ENCODE results near the gene PSMD3. TPM values are rescaled to one million over a fixed set of nuclear protein-coding genes. Genes with fewer than 3 reads are reported as not detected.
A peak's percentile ranks its signal among the peaks of the same experiment; 100 is the strongest.

The PSMD3 gene
- total and polyA plus RNA-seq, 10 donors, result 35.6 to 70.6 (median 61.3) TPM

DNA sequence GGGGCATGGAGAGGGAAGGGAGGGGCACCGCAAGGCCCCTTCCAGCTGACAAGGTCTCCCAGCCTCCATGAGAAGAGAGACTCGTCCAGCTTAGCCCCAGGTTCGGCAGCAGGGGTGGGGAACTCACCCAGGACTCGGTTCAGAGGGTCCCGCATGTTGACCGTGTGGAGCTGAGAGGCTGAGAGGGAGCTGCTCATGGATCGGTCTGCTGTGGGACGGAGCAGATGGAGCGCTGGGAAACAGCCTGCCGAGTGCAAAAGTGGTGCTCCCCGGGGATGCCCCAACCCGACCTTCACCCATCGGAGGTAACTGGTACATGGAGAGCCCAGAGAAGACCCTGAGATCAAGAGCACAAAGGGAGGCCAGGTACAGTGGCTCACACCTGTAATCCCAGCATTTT lies 39.5 kb downstream of the PSMD3 start:
- no peak overlapping the region for H3K4me3 ChIP-seq
- no peak for DNase-seq
- H3K36me3 ChIP-seq, result peaks cover 0 to 76% (median 44%) of the 10 kb centered on the region in 6 donors
- H3K27me3 ChIP-seq (replicated peaks in 1 of 7), result no peaks in the 10 kb centered on the region
- intact Hi-C loops (cut with DNase I; ENCODE audit: low total_unique reads), result no loop called here
- H3K4me1 ChIP-seq, result peaks cover 11 to 100% (median 55%) of the 10 kb centered on the region in 6 donors
- H3K9me3 ChIP-seq, result no peaks in the 10 kb centered on the region
- peak overlapping the region in 5 of 8 donors; percentile 58 to 74 (median 72) for H3K27ac ChIP-seq
- TF ChIP-seq, protein P1, sequence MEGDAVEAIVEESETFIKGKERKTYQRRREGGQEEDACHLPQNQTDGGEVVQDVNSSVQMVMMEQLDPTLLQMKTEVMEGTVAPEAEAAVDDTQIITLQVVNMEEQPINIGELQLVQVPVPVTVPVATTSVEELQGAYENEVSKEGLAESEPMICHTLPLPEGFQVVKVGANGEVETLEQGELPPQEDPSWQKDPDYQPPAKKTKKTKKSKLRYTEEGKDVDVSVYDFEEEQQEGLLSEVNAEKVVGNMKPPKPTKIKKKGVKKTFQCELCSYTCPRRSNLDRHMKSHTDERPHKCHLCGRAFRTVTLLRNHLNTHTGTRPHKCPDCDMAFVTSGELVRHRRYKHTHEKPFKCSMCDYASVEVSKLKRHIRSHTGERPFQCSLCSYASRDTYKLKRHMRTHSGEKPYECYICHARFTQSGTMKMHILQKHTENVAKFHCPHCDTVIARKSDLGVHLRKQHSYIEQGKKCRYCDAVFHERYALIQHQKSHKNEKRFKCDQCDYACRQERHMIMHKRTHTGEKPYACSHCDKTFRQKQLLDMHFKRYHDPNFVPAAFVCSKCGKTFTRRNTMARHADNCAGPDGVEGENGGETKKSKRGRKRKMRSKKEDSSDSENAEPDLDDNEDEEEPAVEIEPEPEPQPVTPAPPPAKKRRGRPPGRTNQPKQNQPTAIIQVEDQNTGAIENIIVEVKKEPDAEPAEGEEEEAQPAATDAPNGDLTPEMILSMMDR (IDR thresholded peaks at IDR 0.05 in 8 of 11, conservative IDR thresholded peaks at IDR 0.05 in 3 of 11), result no peak
- TF ChIP-seq POLR2A (IDR thresholded peaks at IDR 0.05) (no peak), POLR2AphosphoS5 (IDR thresholded peaks at IDR 0.05) (no peak)
- WGBS, 5 donors, result 92 to 96% (median 92%) methylated on average over 13 of the region's 13 CpGs

DNA sequence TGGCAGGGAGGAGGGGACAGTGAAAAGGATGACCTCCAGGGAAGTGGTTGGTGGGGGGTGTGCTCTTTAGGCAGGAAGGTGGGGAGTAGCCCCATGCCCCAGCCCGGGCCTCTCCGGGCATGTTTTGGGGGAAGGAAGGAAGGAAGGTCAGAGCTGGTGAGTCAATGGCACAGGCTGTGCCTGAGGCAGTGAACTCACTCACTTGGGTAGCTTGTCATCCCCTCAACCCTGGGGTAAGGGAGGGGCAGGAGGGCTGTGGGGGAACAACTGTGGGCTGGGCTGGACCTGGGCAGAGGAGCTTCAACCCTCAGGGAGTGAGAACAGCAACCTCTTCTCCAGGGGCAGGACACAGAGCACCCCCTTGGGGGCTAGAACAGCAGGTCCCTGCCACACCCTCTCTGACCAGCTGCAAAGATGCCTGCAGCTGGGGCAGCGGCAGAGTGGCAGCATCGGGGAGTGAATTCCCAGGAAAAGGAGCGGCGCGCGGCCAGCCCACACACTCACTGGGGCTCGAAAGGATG lies 40.9 kb downstream of the PSMD3 start:
- H3K36me3 ChIP-seq, result peaks cover 0 to 90% (median 57%) of the 10 kb centered on the region in 6 donors
- 45 to 74% (median 66%) methylated on average over 4 to 9 of the region's 9 CpGs for WGBS, 5 donors
- intact Hi-C loops (cut with DNase I; ENCODE audit: low total_unique reads), result no loop called here
- H3K4me3 ChIP-seq, result no peak overlapping the region
- no peak for DNase-seq
- no peaks in the 10 kb centered on the region for H3K9me3 ChIP-seq
- H3K4me1 ChIP-seq, result peaks cover 15 to 100% (median 56%) of the 10 kb centered on the region in 6 donors
- no peaks in the 10 kb centered on the region for H3K27me3 ChIP-seq (replicated peaks in 1 of 7)
- no peak for TF ChIP-seq POLR2A (IDR thresholded peaks at IDR 0.05)
- TF ChIP-seq POLR2AphosphoS5 (IDR thresholded peaks at IDR 0.05), result peak in 2 of 3 donors; percentile 50 to 56
- peak overlapping the region; percentile 49 to 74 (median 68) for H3K27ac ChIP-seq

DNA sequence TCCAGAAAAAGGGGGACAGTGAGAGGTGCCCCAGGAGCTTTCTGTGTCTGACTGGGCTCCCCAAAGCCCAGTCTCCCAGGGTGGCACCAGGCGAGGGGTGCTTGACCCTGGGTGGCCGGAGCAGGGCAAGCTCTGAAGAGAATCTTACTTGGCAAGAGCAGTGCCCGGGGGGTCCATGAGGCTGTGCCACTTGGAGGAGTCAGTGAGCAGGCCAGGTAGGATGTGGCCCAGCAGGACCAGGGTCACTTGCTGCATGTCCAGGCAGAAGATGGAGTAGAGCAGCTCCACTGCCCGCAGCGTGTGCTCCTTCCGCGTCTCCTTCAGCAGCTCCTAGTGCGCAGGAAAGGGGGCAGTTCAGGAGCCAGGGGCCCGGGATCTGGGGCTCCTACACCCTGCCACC lies 41.9 kb downstream of the PSMD3 start:
- no peak overlapping the region for H3K4me3 ChIP-seq
- WGBS, 5 donors, result 94 to 100% (median 96%) methylated on average over 4 to 9 of the region's 9 CpGs
- peaks cover 0 to 97% (median 59%) of the 10 kb centered on the region in 6 donors for H3K36me3 ChIP-seq
- peak overlapping the region in 4 of 8 donors; percentile 49 to 74 (median 72) for H3K27ac ChIP-seq
- H3K27me3 ChIP-seq (replicated peaks in 1 of 7), result no peaks in the 10 kb centered on the region
- H3K4me1 ChIP-seq, result peaks cover 22 to 99% (median 59%) of the 10 kb centered on the region in 6 donors
- intact Hi-C loops (cut with DNase I; ENCODE audit: low total_unique reads), result no loop called here
- DNase-seq, result no peak
- TF ChIP-seq POLR2A (IDR thresholded peaks at IDR 0.05) (no peak), POLR2AphosphoS5 (IDR thresholded peaks at IDR 0.05) (no peak)
- TF ChIP-seq, protein P1 (IDR thresholded peaks at IDR 0.05 in 8 of 11, conservative IDR thresholded peaks at IDR 0.05 in 3 of 11), result no peak
- no peaks in the 10 kb centered on the region for H3K9me3 ChIP-seq

DNA sequence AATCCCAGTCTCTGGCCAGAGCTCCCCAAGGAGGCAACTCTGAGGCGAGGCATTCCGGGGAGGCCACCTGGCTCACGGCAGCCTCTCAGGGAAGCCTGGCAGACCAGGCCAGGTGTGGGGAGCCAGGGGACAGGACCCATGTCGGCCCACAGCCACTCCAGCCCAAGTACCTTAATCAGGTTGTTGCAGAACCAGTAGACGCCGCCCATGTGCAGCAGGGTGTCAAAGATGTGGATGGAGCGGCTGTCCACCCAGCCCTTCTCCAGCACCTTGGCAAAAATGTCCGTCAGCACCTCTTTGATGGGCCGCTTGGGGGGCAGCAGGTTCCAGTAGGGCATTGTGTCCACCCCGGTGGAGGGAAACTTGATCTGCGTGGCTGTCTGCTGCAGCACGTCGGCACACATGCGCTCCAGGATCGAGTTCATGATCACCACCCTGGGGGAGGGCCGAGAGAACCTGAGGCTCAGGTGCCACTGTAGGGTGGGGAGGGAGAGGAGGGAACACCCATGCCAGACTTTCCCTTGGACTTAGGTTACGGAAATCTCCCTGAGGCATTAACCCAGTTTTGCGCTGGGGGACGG lies 42.4 kb downstream of the PSMD3 start:
- TF ChIP-seq POLR2A (IDR thresholded peaks at IDR 0.05), result no peak
- TF ChIP-seq POLR2AphosphoS5 (IDR thresholded peaks at IDR 0.05), result no peak
- TF ChIP-seq, protein P1 (IDR thresholded peaks at IDR 0.05 in 8 of 11, conservative IDR thresholded peaks at IDR 0.05 in 3 of 11), result no peak
- 90 to 97% (median 94%) methylated on average over 17 to 19 of the region's 19 CpGs for WGBS, 5 donors
- peaks cover 20 to 94% (median 57%) of the 10 kb centered on the region in 6 donors for H3K4me1 ChIP-seq
- DNase-seq, result no peak
- no peak overlapping the region for H3K4me3 ChIP-seq
- H3K36me3 ChIP-seq, result peaks cover 0 to 100% (median 64%) of the 10 kb centered on the region in 6 donors
- H3K27ac ChIP-seq, result peak overlapping the region in 3 of 8 donors; percentile 15 to 74 (median 24)
- H3K27me3 ChIP-seq (replicated peaks in 1 of 7), result no peaks in the 10 kb centered on the region
- intact Hi-C loops (cut with DNase I; ENCODE audit: low total_unique reads), result no loop called here
- no peaks in the 10 kb centered on the region for H3K9me3 ChIP-seq
